Activated CD4-positive, CD25-positive, alpha-beta regulatory T cell treated with anti-CD3 and anti-CD28 coated beads, Interleukin-2, amount 50 U/mL, for 72 hours (primary cell): ENCODE results near the gene TUBGCP2.

Source experiments
- DNase-seq: peaks from one replicate; pipeline ENCODE4 v3.0.0; 2021

Gene TUBGCP2, protein sequence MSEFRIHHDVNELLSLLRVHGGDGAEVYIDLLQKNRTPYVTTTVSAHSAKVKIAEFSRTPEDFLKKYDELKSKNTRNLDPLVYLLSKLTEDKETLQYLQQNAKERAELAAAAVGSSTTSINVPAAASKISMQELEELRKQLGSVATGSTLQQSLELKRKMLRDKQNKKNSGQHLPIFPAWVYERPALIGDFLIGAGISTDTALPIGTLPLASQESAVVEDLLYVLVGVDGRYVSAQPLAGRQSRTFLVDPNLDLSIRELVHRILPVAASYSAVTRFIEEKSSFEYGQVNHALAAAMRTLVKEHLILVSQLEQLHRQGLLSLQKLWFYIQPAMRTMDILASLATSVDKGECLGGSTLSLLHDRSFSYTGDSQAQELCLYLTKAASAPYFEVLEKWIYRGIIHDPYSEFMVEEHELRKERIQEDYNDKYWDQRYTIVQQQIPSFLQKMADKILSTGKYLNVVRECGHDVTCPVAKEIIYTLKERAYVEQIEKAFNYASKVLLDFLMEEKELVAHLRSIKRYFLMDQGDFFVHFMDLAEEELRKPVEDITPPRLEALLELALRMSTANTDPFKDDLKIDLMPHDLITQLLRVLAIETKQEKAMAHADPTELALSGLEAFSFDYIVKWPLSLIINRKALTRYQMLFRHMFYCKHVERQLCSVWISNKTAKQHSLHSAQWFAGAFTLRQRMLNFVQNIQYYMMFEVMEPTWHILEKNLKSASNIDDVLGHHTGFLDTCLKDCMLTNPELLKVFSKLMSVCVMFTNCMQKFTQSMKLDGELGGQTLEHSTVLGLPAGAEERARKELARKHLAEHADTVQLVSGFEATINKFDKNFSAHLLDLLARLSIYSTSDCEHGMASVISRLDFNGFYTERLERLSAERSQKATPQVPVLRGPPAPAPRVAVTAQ

DNA sequence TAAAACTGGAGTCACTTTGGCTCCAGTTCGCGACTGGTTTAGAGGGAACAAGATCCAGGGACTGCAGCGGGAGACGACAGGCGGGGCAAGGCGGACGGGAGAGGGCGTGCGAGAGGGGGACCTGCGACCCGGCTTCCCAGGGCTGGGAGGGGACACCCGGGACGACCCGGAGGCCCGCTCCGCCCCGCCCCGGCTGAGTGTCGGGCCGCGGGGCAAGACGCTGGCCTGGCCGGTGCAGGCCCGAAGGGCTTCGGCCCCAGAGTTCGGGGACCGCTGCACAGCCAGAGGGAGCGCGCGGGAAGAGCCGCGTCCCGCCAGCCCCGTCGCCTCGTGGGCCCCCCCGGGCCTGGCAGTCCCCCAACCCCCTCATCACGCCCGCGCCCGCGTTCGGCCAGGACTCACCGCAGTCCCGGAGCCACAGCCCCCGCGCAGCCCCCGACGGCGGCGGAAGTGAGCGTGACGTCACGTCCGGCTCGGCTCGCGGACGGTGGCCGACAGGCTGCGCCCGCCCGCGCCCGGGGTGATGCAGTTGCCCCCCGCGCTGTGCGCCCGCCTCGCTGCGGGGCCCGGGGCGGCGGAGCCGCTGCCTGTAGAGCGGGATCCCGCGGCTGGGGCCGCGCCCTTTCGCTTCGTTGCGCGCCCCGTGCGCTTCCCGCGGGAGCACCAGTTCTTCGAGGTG, at the start of gene TUBGCP2, which contains the start of gene ZNF511:
Gene TUBGCP2, minus strand, starts transcription at position 452 of the 679 bp plus-strand sequence. CDS start 5,931 bp downstream, outside the sequence.
Gene ZNF511, plus strand, starts transcription at position 494 of the 679 bp plus-strand sequence. Its CDS starts 30 bp downstream, at position 524.
- DNase-seq, result peak; percentile 91

DNA sequence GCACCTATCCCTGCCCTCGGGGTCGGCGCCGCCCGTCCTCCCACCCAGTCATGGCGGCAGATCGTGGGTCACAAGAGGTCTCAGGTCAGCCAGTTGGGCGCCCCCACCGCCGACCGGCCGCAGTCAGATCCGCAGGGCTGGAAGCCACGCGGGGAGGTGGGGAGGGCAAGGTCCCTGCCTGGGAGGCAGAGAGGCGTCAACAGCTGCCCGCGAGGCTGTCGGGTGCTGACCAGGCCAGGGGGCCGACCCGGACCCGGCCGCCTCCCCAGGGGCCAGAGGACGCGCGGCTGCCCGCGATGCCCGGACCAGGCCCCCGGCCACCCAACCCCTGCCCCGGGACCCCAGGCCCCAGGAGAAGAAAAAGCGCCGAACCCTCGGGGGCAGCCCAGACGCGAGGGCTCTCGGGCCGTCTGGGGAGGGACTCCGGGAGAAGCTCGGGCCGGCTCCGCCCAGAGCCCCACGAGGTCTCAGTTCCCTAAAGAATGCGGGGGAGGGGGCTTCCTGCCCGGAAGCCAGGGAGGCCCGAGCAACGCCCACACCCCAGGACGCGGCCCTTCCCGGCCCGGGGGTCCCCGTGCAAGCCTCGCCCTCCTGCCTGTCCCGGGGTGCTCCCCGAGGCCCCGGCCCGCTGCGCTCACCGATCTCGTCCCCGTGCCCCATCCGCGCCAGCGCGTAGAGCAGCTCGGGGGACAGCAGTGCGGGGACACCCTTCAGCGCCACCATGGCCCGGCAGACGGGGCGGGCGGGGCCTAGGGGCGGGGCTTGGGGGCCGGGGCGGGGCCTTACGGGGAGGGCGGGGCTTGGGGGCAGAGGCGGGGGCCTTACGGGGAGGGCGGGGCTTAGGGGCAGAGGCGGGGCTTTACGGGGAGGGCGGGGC, 48.9 kb upstream of the TUBGCP2 start, which contains the start of gene FUOM:
Gene FUOM, minus strand, starts transcription at position 735 of the 877 bp plus-strand sequence. Its CDS starts 12 bp downstream, at position 723.
- DNase-seq, result peak; percentile 76

DNA sequence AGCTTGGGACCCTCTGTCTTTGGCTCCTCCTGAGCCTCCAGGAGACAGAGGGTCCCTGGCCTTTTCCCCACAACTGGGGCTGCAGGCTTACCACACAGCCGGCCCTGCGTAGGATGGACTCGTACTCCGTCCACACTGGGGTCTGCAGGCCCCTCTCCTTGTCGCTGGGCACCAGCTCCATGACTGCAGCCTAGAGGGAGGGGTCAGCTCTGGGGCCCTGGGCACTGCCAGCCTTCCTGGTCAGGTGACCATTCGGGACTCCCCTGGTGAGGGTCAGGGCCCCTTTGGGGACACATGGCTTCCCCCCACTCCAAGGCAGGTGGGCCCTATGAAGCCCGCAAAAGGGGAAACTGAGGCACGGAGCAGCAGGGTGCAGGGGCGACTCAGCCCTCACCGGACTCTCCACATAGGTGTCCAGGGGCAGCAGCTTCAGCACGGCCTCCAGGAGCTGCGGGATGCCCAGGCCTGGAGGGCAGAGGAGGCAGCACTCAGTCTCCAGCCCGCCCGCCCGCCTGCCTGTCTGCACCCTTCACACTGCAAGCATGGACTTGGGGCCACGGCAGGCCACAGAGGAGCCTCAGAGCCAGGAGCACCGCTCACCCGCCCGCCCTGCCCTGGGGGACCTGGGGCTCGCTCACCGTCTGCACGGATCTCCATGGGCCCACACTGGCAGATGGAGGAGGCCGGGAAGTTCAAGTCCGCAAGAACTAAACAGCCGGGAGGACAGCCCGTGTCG, 48.0 kb upstream of the TUBGCP2 start:
- no peak for DNase-seq

DNA sequence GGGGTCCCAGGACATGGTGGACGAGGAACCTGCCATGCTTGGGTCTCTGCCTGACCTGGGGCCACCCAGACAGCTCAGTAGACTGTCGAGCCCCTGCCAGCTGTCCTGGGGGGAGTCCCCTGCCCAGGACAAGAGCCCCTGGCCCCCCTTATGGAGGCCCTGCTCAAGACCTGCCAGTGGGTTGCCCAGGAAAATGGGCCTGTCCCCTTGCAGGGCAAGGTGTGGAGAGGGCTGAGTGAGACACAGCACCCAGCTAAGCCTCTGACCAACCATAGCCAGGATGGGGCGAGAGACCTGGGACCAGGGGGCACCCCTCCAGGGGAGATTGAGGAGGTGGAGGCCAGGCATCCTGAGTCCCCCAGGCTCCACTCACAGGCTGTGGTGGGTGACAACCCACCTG, 47.3 kb upstream of the TUBGCP2 start:
- DNase-seq, result no peak

DNA sequence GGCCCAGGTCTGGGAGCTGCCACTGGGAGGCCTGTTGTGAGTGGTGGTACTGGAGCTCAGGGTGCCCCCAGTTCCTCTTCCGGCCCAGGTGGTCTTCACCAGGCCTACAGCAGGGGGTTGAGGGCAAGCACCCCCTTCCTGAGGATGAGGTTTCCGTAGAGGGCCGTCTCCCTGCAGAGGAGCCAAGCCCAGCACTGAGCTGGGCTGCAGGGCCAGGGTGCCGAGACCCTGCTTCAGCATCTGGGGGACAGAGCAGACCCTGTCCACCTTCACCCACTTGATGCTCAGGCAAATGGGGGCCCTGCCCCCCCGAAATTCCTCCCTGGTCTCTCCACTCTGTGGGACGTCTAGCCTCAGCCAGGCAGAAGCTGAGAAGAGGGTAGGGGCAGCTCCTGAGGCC, 46.6 kb upstream of the TUBGCP2 start:
- DNase-seq, result no peak

DNA sequence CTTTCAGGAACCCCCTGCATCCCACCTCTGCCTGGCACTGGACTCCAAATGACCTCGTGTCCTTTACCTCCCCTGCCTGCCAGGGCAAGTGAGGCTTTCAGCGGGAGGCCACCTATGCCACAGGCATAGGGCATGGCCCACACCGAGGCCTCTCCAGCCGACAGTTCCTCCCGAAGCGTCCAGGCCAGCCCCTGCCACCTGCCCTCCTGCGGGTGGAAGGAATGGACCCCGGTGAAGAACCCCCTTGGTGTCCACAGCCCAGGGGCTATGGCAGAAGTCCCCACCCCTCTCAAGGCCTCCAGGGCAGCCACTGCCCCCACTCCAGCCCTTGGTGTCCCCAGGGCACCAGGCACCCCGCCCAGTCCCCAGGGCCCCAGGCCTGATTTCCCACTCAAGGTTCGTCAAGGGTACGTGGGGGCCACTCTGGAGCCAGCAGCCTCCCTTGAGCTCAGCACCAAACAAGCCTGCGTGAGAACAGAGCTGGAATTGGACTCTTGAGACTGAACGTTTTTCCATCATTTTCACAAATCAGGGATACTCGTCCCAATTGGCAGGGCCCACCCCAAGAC, 46.1 kb upstream of the TUBGCP2 start:
- no peak for DNase-seq

DNA sequence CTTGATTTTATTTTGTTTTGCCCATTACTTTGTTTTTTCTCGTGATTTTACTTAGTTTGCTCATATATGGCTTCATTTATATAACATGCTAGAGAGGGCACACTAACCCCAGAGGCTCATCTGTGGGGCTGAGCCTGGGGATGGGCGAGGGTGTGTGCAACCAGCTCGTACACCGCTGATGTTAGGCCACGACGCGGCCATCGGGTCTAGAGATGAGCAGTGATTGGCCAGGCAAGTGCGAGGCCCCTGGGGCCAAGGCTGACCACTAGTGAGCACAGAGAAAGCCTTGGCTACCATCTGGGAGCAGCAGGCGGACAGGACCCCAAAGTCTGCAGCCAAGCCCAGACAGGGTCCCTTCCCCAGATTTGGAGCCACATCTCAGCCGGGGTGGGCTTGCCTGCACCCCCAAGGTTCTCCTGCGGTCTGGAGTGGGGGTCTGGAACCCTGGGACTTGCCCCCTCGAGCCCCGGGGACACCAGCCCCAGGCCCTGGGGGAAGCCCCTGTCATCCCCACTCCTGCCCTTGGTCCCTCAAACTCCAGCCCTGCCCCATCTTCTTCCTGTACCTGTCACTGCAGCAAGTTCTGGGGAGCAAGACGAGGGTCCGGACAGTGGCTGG, 45.4 kb upstream of the TUBGCP2 start:
- DNase-seq, result no peak

DNA sequence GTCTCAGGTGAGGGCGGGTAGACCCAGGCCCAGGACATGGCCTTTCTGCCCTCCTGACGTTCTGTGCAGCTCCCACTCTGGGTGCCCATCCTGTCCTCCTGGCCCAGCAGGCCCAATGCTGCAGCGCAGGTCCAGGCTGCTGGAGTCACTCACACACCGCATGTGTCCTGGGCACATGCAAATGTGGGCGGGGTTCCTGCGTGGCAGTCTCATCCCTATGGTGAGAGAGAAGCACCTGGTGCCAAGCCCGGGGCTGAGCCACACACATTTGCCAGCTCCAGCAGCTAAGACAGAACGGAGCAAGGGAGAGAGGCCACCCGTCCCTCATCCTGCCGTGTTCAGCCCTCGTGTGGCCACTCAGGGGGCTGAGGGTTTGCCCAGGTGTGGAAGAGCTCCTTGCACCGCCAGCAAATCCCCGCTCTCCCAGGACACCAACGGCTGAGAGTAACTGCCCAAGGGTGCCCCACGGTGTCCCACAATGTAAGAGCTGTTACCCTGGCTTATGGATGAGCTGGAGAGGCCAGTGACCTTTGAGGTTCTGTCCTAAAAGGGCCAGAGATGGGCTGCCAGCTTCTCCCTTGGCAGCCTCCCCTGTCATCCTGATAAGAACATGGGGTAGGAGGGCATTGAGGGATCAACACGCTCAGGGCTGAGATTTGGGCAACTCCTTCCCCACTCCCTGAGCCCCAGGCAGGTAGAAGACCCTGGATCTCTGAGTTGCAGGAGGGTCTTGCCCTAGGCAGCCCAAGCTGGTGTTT, 44.7 kb upstream of the TUBGCP2 start:
- no peak for DNase-seq

DNA sequence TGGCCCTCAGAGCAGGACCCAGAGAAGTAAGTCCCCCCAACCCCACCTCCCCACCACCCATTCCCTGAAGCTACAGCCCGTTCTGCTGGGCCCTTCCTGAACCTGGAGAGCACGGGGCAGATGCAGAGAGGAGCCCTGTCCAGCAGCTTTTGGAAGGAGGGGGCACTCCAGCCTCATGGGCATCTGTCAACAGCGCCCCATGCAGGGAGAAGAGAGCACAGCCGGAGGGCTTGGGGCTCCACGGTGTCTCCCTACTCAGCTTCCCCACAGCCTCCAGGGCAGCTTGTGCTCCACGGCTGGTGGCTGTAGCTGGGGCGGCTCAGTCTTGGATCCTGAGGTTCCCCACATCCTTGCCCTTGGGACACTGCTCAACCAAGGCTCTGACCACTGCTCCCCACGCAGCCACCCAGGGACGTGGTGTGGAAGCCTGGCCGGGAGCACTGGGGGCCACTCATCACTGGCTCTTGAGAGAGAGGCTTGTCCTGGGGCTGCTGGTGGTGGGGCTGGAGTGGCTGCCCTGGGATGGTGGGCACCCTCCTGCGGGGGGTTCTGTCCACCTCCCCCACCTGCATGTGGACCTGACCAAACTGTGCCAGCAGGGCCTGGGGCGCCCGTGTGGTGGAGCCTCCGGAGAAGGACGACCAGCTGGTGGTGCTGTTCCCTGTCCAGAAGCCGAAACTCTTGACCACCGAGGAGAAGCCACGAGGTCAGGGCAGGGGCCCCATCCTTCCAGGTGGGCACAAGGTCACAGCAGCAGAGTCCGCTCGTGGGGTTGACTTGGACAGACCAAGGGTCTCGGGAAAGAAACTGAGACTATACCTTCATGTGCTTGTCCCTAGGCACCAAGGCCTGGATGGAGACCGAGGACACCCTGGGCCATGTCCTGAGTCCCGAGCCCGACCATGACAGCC, 43.0 kb upstream of the TUBGCP2 start:
- DNase-seq, result no peak

DNA sequence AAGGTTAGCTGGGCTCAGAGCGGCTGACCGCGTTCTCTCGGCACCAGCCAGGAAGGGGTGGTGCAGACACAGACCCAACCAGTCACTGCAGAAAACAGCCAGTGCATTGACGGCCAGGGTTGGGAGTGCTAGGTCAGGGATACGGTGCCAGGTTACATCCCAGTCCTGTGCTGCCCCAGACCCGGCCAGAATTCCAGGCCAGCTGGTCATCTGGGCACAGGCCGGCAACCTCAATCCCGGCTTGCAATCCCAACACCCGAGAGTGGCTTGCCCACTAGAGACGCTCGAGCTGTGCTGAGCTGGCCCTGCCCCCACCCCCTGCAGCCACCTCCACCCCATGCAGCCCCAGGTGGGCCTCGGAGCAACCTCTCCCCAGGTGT, 42.3 kb upstream of the TUBGCP2 start:
- DNase-seq, result no peak

DNA sequence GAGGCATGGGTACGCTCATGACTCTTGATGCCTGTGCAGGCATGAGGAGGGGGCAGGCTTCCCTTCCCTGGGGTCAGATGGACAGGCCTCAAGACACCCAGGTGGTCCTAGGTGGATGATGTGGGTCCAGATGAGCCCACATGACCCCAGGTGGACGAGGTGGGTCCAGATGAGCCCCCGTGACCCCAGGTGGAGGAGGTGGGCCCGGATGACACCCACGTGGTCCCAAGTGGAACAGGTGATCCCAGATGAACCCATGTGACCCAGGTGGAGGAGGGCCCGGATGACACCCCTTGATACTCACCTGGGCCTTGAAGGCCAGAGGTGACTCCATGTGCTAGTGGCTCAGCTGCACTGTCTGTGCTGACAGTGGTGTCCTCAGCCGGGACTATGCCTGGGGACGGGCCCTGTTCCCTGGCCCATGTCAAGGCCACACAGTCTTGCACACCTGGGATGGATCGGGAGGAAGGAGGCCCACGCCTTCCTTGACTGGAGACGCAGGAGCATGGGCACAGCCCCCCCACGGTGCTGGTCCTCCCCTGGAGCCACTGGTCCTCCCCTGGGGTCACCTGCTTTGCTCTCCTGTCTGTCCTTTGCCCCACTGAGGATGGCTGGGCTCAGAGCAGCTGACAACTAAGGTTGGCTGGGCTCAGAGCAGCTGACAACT, 41.7 kb upstream of the TUBGCP2 start:
- no peak for DNase-seq

DNA sequence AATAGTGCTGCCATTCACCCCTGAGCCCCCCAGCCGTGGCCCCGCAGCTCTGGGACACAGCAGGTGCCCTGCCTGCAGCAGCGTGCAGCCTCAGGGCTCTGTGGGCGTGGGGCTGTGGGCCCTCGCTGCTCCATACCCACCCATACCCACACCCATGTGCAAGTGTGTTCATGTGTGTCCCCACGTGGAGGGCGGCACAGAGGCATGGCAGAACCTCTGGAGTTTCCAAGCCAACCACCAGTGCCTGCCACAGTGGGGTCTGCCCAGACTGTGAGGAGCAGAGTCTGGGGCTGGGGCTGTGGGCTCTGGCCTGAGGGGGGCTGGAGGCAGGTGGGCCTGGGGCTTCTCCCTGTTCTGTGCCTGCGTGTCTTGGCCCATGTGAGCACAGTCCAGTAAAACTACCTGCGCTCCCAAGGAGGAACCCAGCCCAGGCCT, 40.9 kb upstream of the TUBGCP2 start:
- no peak for DNase-seq

DNA sequence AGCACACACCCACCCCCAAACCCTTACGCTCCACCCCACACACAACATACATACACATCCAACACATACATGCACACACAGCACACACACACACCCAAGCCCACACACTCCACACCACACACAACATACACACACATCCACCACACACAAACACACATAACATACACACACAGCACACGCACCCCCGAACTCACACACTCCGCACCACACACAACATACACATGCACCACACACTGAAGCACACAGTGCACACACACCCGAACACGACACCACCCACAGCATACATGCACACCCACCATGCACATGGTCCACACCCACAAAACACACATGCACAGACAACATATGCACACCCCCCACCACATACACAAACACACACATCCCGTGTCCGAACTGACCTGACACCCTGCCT, 40.5 kb upstream of the TUBGCP2 start:
- DNase-seq, result no peak

DNA sequence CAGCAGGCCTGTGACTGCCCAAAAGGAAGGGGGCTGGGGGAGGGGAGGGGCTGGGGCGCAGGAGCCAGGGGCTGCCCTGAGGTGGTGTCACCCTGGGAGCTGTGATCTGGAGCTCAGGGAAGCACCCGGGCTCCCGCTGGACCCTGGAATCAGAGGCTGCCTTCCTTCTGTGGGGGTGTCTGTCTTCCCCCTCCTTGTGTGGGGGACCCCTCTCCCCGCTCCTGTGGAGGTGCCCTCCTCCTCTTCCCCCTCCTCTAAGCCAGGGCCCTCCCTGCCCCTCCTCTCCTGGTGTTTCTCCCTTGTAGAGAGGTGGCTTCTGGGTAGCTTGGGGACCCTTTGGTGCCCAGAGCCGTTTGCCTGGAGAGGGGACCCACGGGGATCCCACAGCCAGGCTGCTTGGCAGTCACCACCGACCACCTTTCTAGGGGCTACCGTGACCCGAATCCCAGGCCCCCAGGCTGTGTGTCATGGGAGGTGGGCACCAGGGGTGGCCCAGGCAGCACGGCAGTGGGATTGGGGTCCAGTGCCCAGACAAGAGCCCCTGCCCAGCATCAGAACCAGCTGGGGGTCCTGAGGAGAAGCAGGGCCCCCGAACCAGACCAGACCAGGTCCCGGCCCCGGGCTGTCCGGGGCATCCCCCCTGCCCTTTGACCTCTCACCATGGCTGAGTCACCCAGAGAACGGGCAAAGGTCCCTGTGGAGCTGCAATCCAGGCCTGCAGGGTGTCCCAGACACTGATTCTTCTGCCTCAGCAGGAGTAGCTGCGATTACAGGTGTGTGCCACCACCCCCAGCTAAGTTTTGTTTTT, 39.2 kb upstream of the TUBGCP2 start:
- no peak for DNase-seq

DNA sequence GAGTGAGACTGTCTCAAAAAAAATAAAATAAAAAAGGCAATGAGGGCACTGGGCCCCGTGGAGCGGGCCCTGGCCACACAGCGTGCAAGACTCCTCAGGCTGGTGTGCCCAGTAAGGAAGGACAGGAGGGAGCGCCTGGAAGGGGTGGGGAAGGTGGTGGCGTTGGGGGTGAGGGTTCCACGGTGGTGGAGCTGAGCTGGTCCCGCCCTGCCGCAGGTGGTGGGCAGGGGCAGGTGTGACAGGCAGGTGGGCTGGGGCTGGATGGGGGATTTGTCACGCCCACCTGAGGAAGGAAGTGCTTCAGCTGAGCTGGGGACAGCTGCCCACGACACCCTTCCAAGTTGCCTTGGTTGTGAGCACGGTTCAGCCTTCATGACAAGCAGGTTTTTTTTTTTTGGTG, 37.7 kb upstream of the TUBGCP2 start:
- no peak for DNase-seq

DNA sequence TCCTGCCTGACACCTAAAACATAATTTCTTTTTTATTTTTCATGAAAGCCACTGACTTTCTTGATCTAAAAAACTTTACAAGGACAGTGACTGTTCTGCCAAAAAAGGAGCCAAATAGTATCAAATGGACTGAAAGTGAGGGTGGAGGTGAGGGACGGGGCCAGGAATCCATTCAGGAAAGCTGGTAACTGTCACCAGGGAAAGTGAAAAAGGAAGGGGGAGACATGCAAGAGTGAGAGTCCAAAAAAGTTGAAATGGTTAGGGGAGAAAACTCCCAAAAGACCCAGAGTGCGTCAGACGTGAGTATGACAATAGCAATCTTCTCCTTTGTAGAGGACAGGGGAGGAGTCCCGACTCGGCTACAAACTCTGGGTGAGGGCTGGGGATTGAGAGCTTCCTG, 35.6 kb upstream of the TUBGCP2 start:
- DNase-seq, result no peak

DNA sequence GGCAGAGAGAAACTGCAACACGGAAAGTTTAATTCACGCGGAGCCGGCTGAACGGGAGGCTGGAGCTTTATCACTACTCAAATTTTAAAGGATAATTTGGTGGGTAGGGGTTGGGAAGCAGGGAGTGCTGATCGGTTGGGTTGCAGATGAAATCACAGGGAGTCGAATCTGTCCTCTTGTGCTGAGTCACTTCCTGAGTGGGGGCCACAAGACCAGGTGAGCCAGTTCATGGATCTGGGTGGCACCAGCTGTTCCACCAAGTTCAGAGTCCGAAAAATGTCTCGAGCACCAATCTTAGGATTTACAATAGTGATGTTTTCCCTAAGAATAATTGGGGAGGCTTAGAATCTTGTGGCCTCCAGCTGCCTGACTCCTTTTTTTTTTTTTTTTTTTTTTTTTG, 34.9 kb upstream of the TUBGCP2 start:
- DNase-seq, result no peak
